Endothelial cell of umbilical vein (primary cell): ENCODE results near the gene PTF1A. TPM values are rescaled to one million over a fixed set of nuclear protein-coding genes. Genes with fewer than 3 reads are reported as not detected.

Source experiments
- BruUV-seq: library from RNA; stranded (reverse); fragments of 400-500 nt; replicated peaks from 2 replicates; lab custom pipeline; 2021; lab: Mats Ljungman, UMichigan
- CTCF ChIA-PET: fragments of 300-600, 350-600 bp; sonication (Branson Sonifier 250); formaldehyde crosslinking; loops from one replicate; lab custom pipeline; 2021; ENCODE audit warnings: antibody characterized with exemption, inconsistent platforms; lab: Charles Lee
- POLR2A ChIA-PET: fragments of 300-600, 350-600 bp; sonication (Branson Sonifier 250); formaldehyde crosslinking; loops from one replicate; lab custom pipeline; 2021; ENCODE audit warnings: antibody characterized with exemption, inconsistent platforms; lab: Charles Lee
- DNase-seq: peaks from one replicate; pipeline ENCODE4 v3.0.0-alpha.2; 2011; ENCODE audit warnings: low read depth, low spot score
- FAIRE-seq: peaks from 2 replicates; lab custom pipeline; 2011; peaks lifted over from hg19 to GRCh38; lab: Jason Lieb, UNC
- H2AFZ ChIP-seq: 2 replicates; pipeline ENCODE4 v1.6.0; 2012; ENCODE audit warnings: low read depth, low read length, control low read depth, inconsistent platforms
- H3K27ac ChIP-seq: 2 replicates; pipeline ENCODE4 v1.5.1; 2011; ENCODE audit warnings: low read depth, mild to moderate bottlenecking, control low read depth, low read length, moderate library complexity; ENCODE audit not compliant: insufficient read depth
- H3K27me3 ChIP-seq, 2 experiments: 2 replicates each; pipeline versions ENCODE4 v1.6.0 to v1.6.1; 2011; ENCODE audit warnings: low read length in 2 of 2, mixed read lengths in 1 of 2; ENCODE audit not compliant: control insufficient read depth in 2 of 2, insufficient read depth in 2 of 2
- H3K36me3 ChIP-seq, 2 experiments: 2 replicates in 1 of 2; 3 replicates in 1 of 2; pipeline ENCODE4 v1.5.1; 2011; ENCODE audit warnings: low read length in 2 of 2, mild to moderate bottlenecking in 1 of 2, moderate library complexity in 1 of 2; ENCODE audit not compliant: control insufficient read depth in 2 of 2, insufficient read depth in 2 of 2; ENCODE audit errors: extremely low read depth in 1 of 2
- H3K4me1 ChIP-seq: 3 replicates; pipeline ENCODE4 v1.5.1; 2011; ENCODE audit warnings: mild to moderate bottlenecking, low read length; ENCODE audit not compliant: control insufficient read depth, insufficient read depth; ENCODE audit errors: extremely low read depth
- H3K4me2 ChIP-seq: 2 replicates; pipeline ENCODE4 v1.6.1; 2011; ENCODE audit warnings: low read length, control low read depth, mixed read lengths; ENCODE audit not compliant: insufficient read depth
- H3K4me3 ChIP-seq, 3 experiments: fragments of 200-600 bp in 1 of 3; sonication (generic), shearing (Covaris generic) in 1 of 3; replicated peaks in 1 of 3; 2 replicates each; pipeline ENCODE4 v1.5.1; 2011 to 2016; ENCODE audit warnings: control low read depth in 3 of 3, low read length in 3 of 3, mild to moderate bottlenecking in 2 of 3, inconsistent platforms in 1 of 3, low read depth in 1 of 3, moderate library complexity in 1 of 3; ENCODE audit not compliant: insufficient read depth in 1 of 3
- H3K79me2 ChIP-seq: 2 replicates; pipeline ENCODE4 v1.6.0; 2012; ENCODE audit warnings: low read length, inconsistent platforms; ENCODE audit not compliant: control insufficient read depth, insufficient read depth
- H3K9ac ChIP-seq: replicated peaks from 2 replicates; pipeline ENCODE3; 2011; ENCODE audit warnings: low read length, control low read depth; ENCODE audit not compliant: insufficient read depth; ENCODE audit errors: extremely low read depth
- H3K9me1 ChIP-seq: replicated peaks from 3 replicates; pipeline ENCODE4 v1.6.0; 2011; ENCODE audit warnings: mild to moderate bottlenecking, low read length; ENCODE audit not compliant: control insufficient read depth, insufficient read depth; ENCODE audit errors: extremely low read depth
- H3K9me3 ChIP-seq: replicated peaks from 2 replicates; pipeline ENCODE4 v1.5.1; 2012; ENCODE audit warnings: low read length, inconsistent platforms; ENCODE audit not compliant: control insufficient read depth, insufficient read depth
- H4K20me1 ChIP-seq: replicated peaks from 2 replicates; pipeline ENCODE3; 2011; ENCODE audit warnings: mild to moderate bottlenecking, low read length; ENCODE audit not compliant: control insufficient read depth, insufficient read depth; ENCODE audit errors: extremely low read depth
- EZH2 ChIP-seq: IDR thresholded peaks from 2 replicates; pipeline ENCODE4 v1.6.1; 2012; ENCODE audit warnings: borderline replicate concordance, low read depth, mild to moderate bottlenecking, moderate library complexity, low read length, inconsistent platforms; ENCODE audit not compliant: severe bottlenecking
- FOS ChIP-seq: IDR thresholded peaks from 2 replicates; pipeline ENCODE4 v1.6.1; 2011; ENCODE audit warnings: mild to moderate bottlenecking, low read length, moderate library complexity, borderline replicate concordance; ENCODE audit not compliant: insufficient read depth
- GATA2 ChIP-seq: IDR thresholded peaks from 2 replicates; pipeline ENCODE4 v1.7.0; 2011; ENCODE audit warnings: low read depth, mild to moderate bottlenecking, moderate library complexity, mixed read lengths, low read length; ENCODE audit not compliant: insufficient read length, insufficient read depth
- JUN ChIP-seq: IDR thresholded peaks from 2 replicates; pipeline ENCODE4 v1.6.1; 2011; ENCODE audit warnings: borderline replicate concordance, low read depth; ENCODE audit not compliant: insufficient read length, insufficient read depth
- MYC ChIP-seq: IDR thresholded peaks from one replicate; pipeline ENCODE4 v1.6.1; 2011; ENCODE audit warnings: mild to moderate bottlenecking, low read depth, low read length
- POLR2A ChIP-seq: IDR thresholded peaks from 2 replicates; pipeline ENCODE4 v1.6.1; 2012; ENCODE audit warnings: low read depth, mild to moderate bottlenecking, control low read depth, low read length
- POLR2AphosphoS5 ChIP-seq: IDR thresholded peaks from 2 replicates; pipeline ENCODE4 v1.6.1; 2012; ENCODE audit warnings: low read depth, mild to moderate bottlenecking, control low read depth, low read length, moderate library complexity; ENCODE audit not compliant: insufficient read depth
- dilution Hi-C: fragments of 300-500 bp; cut with MboI; formaldehyde crosslinking; loops from one replicate; pipeline ENCODE4 v1.15.0; 2019; ENCODE audit warnings: low sequenced_read_pairs; ENCODE audit not compliant: extremely low pct_ligation_motif_present
- intact Hi-C: fragments of 100-400 bp; cut with micrococcal nuclease; formaldehyde crosslinking; loops from one replicate; pipeline ENCODE4 v1.10.0; 2022
- polyA plus RNA-seq, 4 experiments: library from polyadenylated mRNA; depleted of rRNA in 3 of 4; stranded (reverse) in 3 of 4; unstranded in 1 of 4; fragments of >200 nt; gene quantifications; 2 replicates each; pipeline versions ENCODE4 v1.2.1 to v1.2.3, GENCODE V29; 2011 to 2012; ENCODE audit warnings: missing spikeins in 1 of 4
- total RNA-seq: library from RNA; stranded (reverse); gene quantifications from 2 replicates; pipeline ENCODE4 v1.2.3, GENCODE V29; 2021
- TF ChIP-seq, protein P1 (sequence below), 2 donors: IDR thresholded peaks; 1 replicate in 1 of 2; 2 replicates in 1 of 2; pipeline ENCODE4 v1.5.1; 2011; ENCODE audit warnings: low read length in 2 of 2, mild to moderate bottlenecking in 2 of 2, moderate library complexity in 2 of 2, control low read depth in 1 of 2, inconsistent platforms in 1 of 2, low read depth in 1 of 2; ENCODE audit not compliant: insufficient read depth in 1 of 2; ENCODE audit errors: extremely low read depth in 1 of 2
- TF ChIP-seq, protein P2 (sequence below): IDR thresholded peaks from 2 replicates; pipeline ENCODE4 v1.6.1; 2011; ENCODE audit not compliant: insufficient read depth, insufficient read length

Gene PTF1A
- total and polyA plus RNA-seq, 2 donors (not counting 3 experiments of a cell fraction or from before 2014, with no cell fraction given), result not detected

GRCh38 chr10:23203369-23204325 lies 11.5 kb downstream of the PTF1A start:
- Histone ChIP-seq H4K20me1 (no peaks in the 10 kb centered on the region), H3K9ac (no peak overlapping the region), H3K4me3 (no peak overlapping the region), H3K27ac (no peak overlapping the region), H2AFZ (no peak overlapping the region), H3K4me1 (no peaks in the 10 kb centered on the region), H3K9me1 (no peaks in the 10 kb centered on the region), H3K27me3 (peaks cover 38 to 49% of the 10 kb centered on the region in 2 experiments), H3K4me2 (no peak overlapping the region), H3K36me3 (no peaks in the 10 kb centered on the region), H3K9me3 (no peaks in the 10 kb centered on the region), H3K79me2 (no peaks in the 10 kb centered on the region)
- FAIRE-seq (no peak), DNase-seq (no peak)
- no TSS peak for BruUV-seq
- TF ChIP-seq FOS, result no peak
- TF ChIP-seq POLR2AphosphoS5, result no peak
- TF ChIP-seq EZH2, result no peak
- no peak for TF ChIP-seq JUN
- TF ChIP-seq MYC, result no peak
- TF ChIP-seq, protein P1, sequence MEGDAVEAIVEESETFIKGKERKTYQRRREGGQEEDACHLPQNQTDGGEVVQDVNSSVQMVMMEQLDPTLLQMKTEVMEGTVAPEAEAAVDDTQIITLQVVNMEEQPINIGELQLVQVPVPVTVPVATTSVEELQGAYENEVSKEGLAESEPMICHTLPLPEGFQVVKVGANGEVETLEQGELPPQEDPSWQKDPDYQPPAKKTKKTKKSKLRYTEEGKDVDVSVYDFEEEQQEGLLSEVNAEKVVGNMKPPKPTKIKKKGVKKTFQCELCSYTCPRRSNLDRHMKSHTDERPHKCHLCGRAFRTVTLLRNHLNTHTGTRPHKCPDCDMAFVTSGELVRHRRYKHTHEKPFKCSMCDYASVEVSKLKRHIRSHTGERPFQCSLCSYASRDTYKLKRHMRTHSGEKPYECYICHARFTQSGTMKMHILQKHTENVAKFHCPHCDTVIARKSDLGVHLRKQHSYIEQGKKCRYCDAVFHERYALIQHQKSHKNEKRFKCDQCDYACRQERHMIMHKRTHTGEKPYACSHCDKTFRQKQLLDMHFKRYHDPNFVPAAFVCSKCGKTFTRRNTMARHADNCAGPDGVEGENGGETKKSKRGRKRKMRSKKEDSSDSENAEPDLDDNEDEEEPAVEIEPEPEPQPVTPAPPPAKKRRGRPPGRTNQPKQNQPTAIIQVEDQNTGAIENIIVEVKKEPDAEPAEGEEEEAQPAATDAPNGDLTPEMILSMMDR (IDR thresholded peaks at IDR 0.05; ENCODE audit: extremely low read depth in 1 of 2, insufficient read depth in 1 of 2, low read depth in 1 of 2, low read length in 2 of 2), result no peak
- TF ChIP-seq, protein P2, sequence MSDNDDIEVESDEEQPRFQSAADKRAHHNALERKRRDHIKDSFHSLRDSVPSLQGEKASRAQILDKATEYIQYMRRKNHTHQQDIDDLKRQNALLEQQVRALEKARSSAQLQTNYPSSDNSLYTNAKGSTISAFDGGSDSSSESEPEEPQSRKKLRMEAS, result no peak
- TF ChIP-seq POLR2A, result no peak
- no peak for TF ChIP-seq GATA2
- dilution Hi-C loops, result no loop called here
- POLR2A ChIA-PET, result no interaction called here
- CTCF ChIA-PET, result no interaction called here
- intact Hi-C loops, result no loop called here
